Smooth muscle cell (in vitro differentiated cells): Measurements from ENCODE around the gene DTX4. TPM values are rescaled to one million over a fixed set of nuclear protein-coding genes. Genes with fewer than 3 reads are reported as not detected.

Source experiments
- DNase-seq: peaks from one replicate; lab custom pipeline; 2025; ENCODE audit not compliant: unreplicated experiment; lab: John Stamatoyannopoulos, UW
- H2AFZ ChIP-seq: fragments of 200-600 bp; sonication (generic); 2 replicates; pipeline ENCODE4 v1.6.0; 2016; ENCODE audit warnings: antibody characterized with exemption, low read depth, mild to moderate bottlenecking
- H3F3A ChIP-seq: fragments of 200-600 bp; sonication (generic); 2 replicates; pipeline ENCODE4 v1.6.0; 2017; ENCODE audit warnings: antibody characterized with exemption, low read depth
- H3K27ac ChIP-seq: fragments of 200-600 bp; sonication (generic); 2 replicates; pipeline ENCODE4 v1.5.1; 2016; ENCODE audit warnings: low read depth, mild to moderate bottlenecking
- H3K27me3 ChIP-seq: fragments of 200-600 bp; sonication (generic); 2 replicates; pipeline ENCODE4 v1.6.1; 2016; ENCODE audit warnings: low read depth, mild to moderate bottlenecking
- H3K36me3 ChIP-seq: fragments of 200-600 bp; sonication (generic); 2 replicates; pipeline ENCODE4 v1.5.1; 2016; ENCODE audit warnings: low read depth
- H3K4me1 ChIP-seq: fragments of 200-600 bp; sonication (generic); 2 replicates; pipeline ENCODE4 v1.5.1; 2016; ENCODE audit warnings: low read depth
- H3K4me2 ChIP-seq: fragments of 200-600 bp; sonication (generic); 2 replicates; pipeline ENCODE4 v1.6.0; 2016; ENCODE audit warnings: mild to moderate bottlenecking
- H3K4me3 ChIP-seq: fragments of 200-600 bp; sonication (generic); 2 replicates; pipeline ENCODE4 v1.5.1; 2016; ENCODE audit warnings: mild to moderate bottlenecking
- H3K79me2 ChIP-seq: fragments of 200-600 bp; sonication (generic); 2 replicates; pipeline ENCODE4 v1.6.0; 2016; ENCODE audit warnings: low read depth, mild to moderate bottlenecking
- H3K9ac ChIP-seq: fragments of 200-600 bp; sonication (generic); 2 replicates; pipeline ENCODE4 v1.6.0; 2016; ENCODE audit warnings: low read depth
- H3K9me3 ChIP-seq: fragments of 200-600 bp; sonication (generic); replicated peaks from 2 replicates; pipeline ENCODE4 v1.5.1; 2016; ENCODE audit warnings: low read depth
- H4K20me1 ChIP-seq: fragments of 200-600 bp; sonication (generic); 2 replicates; pipeline ENCODE4 v1.6.0; 2016; ENCODE audit warnings: low read depth
- CTCF ChIP-seq: fragments of 200-600 bp; sonication (generic); IDR thresholded peaks from 2 replicates; pipeline ENCODE4 v1.5.1; 2017; ENCODE audit warnings: borderline replicate concordance, mild to moderate bottlenecking, antibody characterized with exemption; ENCODE audit not compliant: insufficient read depth, poor library complexity, severe bottlenecking
- WGBS: methylation state at CpG from one replicate; pipeline ENCODE4 v1.1.7; 2016; ENCODE audit warnings: low lambda C conversion rate; 5-methylcytosine and 5-hydroxymethylcytosine counted together
- polyA plus RNA-seq: library from polyadenylated mRNA; unstranded; fragments of >200 nt; fragmentation: Nextera tagmentation; extraction: Ambion mirVana; gene quantifications from 2 replicates; pipeline ENCODE4 v1.2.1, GENCODE V29; 2016
- small RNA-seq: library from RNA; depleted of rRNA; stranded (forward); fragments of <200 nt; gene quantifications from one replicate; pipeline ENCODE3, GENCODE V24; 2014
- total RNA-seq: library from RNA; depleted of rRNA; stranded (reverse); fragments of >200 nt; gene quantifications from 2 replicates; pipeline ENCODE4 v1.2.3, GENCODE V29; 2014

The DTX4 gene
- total and polyA plus RNA-seq, 2 experiments from 2014 or later: 10.2 to 13.0 TPM

- Histone ChIP-seq H3K27ac (no peak overlapping the region), H3K79me2 (no peaks in the 10 kb centered on the region), H3K4me2 (no peak overlapping the region), H3K36me3 (no peaks in the 10 kb centered on the region), H3F3A (no peaks in the 10 kb centered on the region), H4K20me1 (no peaks in the 10 kb centered on the region), H2AFZ (no peak overlapping the region), H3K9ac (no peak overlapping the region), H3K27me3 (no peaks in the 10 kb centered on the region), H3K9me3 (no peaks in the 10 kb centered on the region), H3K4me1 (no peaks in the 10 kb centered on the region), H3K4me3 (no peak overlapping the region)
- no peak for TF ChIP-seq CTCF
- no peak for DNase-seq
- WGBS: 43% methylated on average over 8 of the region's 8 CpGs
Observed at GRCh38 chr11:59255281-59255680, 83.3 kb downstream of the DTX4 start.

Small RNA genes lying within 50 kb of the gene (small RNA-seq; reads per million reads assigned to genes)
- gene RN7SL42P: not detected

Other genes starting within 250 kb of the DTX4 start
- gene GLYATL1, start 232.6 kb upstream of the DTX4 start, total RNA-seq: not detected in 2 replicates
- gene GLYATL1, start 232.6 kb upstream of the DTX4 start, polyA plus RNA-seq: not detected in 2 replicates
- gene GLYATL1B, start 85.8 kb upstream of the DTX4 start, total RNA-seq: not detected in 2 replicates
- gene GLYATL1B, start 85.8 kb upstream of the DTX4 start, polyA plus RNA-seq: not detected in 2 replicates
- gene FAM111B, start 64.9 kb upstream of the DTX4 start, total RNA-seq: 6.5 and 7.1 TPM in 2 replicates
- 2.4 and 5.8 TPM in 2 replicates for gene FAM111B, start 64.9 kb upstream of the DTX4 start, polyA plus RNA-seq
- 14.3 and 36.8 TPM in 2 replicates for gene FAM111A, start 29.3 kb upstream of the DTX4 start, total RNA-seq
- 6.2 and 11.1 TPM in 2 replicates for gene FAM111A, start 29.3 kb upstream of the DTX4 start, polyA plus RNA-seq
- gene MPEG1, start 40.8 kb downstream of the DTX4 start, total RNA-seq: 0.13 TPM in 1 of 2 replicates, not detected in the other
- gene MPEG1, start 40.8 kb downstream of the DTX4 start, polyA plus RNA-seq: 0.07 TPM in 1 of 2 replicates, not detected in the other
- not detected in 2 replicates for gene OR5AN1, start 186.8 kb downstream of the DTX4 start, total RNA-seq
- gene OR5AN1, start 186.8 kb downstream of the DTX4 start, polyA plus RNA-seq: not detected in 2 replicates